Renal cortex interstitium (tissue), 11 donors: ENCODE measurements around the gene CAPSL. TPM values are rescaled to one million over a fixed set of nuclear protein-coding genes. Genes with fewer than 3 reads are reported as not detected.
"Not testable (repeated sequence)": the region's sequence is repeated elsewhere in the genome, so short reads cannot be mapped to it uniquely, and the experiment has no call there.

ENCODE experiments used
- DNase-seq, 11 donors: peaks; one replicate each; pipeline ENCODE4 v3.0.0-alpha.2; 2013; ENCODE audit warnings: low read depth in 9 of 11, low spot score in 4 of 11; ENCODE audit errors: extremely low read depth in 1 of 11
- polyA plus RNA-seq, 3 donors: library from polyadenylated mRNA; unstranded; fragments of 120-200 nt; gene quantifications; one replicate each; pipeline ENCODE4 v1.2.1, GENCODE V29; 2013; ENCODE audit not compliant: insufficient read length in 3 of 3

CAPSL gene
- polyA plus RNA-seq, 3 donors = 5.3 to 6.2 (median 6.2) TPM

GRCh38 chr5:35884191-35884769 is 54.1 kb downstream of the CAPSL start:
- no peak for DNase-seq

DNA sequence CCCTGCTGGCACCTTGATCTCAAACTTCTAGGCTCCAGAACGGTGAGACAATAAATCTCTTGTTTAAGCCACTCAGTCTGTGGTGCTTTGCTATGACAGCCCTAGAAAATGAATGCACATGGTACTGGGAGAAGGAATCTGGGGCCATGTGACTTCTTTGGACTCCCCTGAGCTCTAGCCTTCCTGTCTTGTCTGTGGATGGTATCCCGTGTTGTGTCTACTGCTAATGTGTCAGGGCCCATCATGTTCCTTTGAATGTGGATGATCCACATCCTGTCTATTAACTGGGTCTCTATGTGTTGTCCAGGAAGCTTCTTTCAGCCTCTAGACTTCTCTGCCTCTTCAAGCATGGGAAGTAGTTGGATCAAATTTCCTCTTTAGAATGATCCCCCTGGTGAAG is 56.7 kb downstream of the CAPSL start:
- no peak for DNase-seq

DNA sequence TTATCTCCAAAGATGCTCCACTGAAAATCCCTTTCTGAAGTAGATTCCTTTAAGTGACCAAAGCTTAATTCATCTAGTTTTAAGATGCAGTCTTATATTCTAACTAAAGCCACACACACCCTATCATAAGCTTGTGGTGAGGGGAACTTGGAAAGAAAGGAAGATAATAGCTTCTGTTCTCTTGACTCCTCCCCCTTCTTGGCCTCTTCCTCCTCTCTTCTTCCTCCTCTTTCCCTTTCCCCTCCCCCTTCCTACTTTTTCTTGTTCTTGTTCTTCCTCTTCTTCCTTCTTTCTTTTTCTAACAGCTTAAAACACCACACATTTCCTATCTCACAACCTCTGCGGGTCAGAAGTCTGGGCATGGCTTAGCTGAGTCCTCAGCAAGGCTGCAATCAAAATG is 58.3 kb downstream of the CAPSL start:
- no peak for DNase-seq

- no peak for DNase-seq
Observed at GRCh38 chr5:35879649-35880048, 58.8 kb downstream of the CAPSL start.

DNA sequence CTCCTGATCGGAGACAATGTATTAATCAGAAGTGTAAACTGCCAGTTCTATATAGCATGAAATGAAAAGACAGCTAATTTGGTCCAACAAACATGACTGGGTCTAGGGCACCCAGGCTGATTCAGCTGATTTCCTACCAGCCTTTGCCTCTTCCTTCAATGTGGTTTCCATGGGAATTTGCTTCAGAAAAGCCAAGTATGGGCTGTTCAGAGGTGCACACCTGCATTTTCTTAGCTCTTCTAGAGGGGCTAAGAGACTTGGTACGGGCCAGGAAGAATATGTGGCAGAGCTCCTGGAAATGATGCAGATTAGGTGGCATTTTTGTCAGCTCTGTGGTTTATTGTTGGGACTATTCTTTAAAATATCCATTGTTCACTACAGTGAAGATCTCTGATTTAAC is 59.3 kb downstream of the CAPSL start:
- no peak for DNase-seq

- DNase-seq = no peak
Observed at GRCh38 chr5:35878079-35878478, 60.3 kb downstream of the CAPSL start.

DNA sequence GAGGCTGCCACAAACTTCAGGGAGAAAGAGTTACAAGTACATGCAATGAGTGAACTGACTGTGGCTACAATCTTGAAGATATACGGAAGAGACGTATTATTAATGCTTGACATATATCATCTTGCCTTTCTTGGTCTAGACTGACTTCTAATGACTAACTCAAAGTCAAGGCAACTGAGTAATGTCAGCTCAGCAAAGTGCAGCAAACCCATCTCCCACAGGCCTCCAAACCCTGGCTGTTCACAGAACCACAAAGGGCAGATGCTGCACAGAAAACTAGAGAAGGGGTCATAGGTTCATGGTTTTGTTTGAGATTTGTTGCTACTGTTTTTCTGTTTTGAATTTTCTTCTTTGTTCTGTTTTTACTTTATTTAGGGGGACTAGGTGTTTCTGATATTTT is 60.8 kb downstream of the CAPSL start:
- DNase-seq = no peak

DNA sequence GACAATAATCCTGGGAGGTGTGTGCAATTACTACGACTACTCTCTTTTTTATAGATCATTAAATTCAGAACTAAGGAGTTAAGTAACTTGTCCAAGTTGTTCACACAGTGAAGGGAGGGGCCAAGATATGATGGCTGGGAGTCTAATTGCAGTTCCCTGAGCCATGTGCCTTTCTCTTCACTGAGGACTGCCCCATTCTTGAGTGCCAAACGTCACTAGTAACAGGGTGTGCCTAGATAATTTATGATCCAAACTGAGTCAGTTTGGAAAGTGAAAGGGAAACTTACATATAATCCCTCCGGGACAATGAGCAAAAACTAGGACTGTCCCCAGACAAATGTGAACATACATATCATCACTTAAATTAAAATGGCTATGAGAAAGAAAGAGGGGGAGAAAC is 61.5 kb downstream of the CAPSL start:
- DNase-seq = no peak

DNA sequence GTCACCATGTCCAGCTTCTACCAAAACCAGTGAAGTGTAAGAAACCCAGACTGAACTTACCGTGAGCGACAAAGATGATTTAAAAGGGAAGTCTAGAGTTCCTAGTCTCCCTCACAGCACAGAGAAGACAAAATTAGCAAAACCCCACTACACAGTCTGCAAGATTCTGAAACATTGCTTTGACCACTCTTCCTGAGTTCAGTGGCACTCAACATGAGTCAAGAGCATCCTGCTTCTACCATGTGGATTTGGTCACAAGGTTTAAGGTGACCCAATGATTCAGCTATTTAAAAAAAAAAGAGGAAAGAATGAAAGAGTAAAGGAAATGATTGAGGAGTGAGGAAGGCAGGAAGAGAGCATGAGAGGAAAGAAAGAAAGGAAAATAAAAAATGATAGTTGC is 62.0 kb downstream of the CAPSL start:
- no peak for DNase-seq

DNA sequence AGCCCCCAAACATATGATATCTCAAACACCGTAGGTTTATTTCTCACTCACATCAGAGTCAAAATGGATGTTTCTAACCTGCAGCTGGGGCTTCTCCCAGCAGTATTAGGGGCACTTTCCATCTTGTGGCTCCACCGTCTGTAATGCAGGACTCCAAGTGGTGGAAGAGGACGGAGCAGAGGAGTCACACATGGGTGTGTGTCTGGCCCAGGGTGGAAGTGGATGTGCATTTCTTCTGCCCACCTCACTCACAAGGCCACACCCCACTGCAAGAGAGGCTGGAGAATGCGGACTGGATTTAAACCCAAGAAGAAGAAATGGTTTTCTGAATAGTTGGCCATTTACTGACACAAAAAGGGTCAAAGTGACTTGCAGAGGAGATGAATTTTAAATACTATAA is 67.8 kb downstream of the CAPSL start:
- DNase-seq = no peak

DNA sequence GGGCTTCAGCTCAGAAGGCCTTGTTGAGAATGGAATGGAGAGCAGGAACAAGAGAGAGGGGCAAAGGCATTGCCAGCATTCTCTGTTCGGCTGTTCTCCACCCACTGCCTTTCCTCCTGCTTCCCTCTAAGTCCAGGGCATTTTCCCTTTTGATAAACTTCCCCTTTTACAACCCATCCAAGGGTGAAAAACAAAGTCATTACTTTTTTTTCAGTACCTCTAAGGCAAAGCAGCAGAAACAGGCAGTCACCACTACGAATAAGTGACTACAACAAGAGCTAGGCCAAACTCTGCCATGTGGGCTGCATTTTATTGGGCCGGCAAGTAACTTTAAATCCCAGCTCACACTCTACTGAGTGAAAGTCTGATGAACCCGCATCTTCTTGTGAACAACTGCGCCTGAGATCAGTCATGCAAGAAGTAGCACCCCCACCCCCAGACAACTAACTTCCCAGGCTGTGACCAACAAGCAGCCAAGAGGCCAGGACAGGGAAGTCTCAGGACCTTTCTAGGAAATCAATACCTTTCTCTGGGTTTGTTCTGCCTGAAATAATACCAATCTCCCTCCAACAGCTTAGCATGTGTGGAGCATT is 68.6 kb downstream of the CAPSL start:
- DNase-seq = no peak

- DNase-seq = no peak
Observed at GRCh38 chr5:35867998-35868397, 70.4 kb downstream of the CAPSL start.

DNA sequence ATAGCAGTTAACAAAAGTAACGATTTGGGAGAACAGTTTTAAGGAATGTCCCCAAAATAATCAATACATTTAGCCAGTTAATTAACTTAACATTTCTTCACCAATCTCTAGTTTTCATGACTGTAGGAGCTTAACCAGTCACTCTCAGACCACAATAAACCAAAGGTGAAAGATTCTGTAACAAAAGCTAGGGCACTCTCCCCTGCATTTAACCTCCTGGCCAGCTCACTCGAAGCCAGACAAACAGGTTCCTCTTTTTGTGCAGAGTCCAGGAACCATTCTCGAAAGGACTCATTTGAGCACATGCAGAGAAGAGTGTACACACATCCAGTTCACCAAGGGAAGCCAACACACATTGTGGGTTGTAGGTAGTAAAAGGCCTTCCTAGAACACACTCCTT is 75.3 kb downstream of the CAPSL start:
- no peak for DNase-seq

DNA sequence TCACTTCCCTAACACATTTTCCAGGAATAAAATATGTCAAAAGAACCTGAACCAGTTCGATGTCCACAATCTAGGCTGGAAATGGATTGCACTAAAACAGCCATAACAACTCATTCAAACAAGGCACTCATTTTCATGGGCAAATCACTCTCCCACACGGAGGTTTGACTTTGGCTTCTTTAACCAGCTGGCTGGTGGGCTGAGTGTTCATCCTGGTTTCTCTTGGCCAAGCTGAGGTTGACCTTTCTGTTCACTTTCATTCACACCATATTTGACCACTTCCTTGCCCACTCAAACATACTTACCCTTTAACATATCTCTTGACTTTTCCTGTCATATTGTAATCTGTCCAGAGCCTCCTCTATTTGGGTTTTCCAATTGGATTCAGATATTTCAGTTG is 76.3 kb downstream of the CAPSL start:
- no peak for DNase-seq

DNA sequence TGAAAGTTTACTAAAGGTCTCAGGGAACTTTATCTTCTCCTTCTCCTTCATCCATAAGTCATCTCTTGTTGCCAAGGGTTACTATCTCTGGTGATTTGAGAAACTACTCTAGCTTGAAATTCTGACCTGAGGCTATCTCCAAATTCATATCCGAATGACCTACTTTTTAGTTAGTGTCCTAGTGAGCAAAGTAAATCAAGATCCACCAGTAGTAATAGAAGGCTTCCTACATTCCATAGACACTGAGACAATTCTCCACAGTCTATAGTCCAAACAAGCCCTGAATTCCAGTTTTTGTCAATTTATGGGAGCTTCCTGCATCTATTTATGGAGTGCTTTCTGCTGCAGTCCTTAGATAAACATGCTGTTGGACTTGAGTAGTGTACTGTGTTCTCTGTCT is 76.7 kb downstream of the CAPSL start:
- no peak for DNase-seq

DNA sequence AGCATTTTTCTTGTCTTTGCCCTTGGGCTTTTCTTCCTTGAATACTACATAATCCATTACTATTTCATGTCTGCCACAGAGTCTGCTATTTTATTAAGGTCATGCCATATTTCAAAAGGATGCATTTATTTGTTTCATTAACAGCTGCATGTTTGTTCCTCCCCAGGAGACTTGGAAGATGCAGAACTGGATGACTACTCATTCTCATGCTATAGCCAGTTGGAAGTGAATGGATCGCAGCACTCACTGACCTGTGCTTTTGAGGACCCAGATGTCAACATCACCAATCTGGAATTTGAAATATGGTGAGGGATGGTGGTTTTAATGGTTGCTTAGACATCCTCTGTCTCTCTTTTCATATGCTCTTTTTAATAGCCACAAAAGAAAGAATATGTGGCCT is 77.7 kb downstream of the CAPSL start:
- DNase-seq = no peak

- DNase-seq = no peak
Observed at GRCh38 chr5:35859101-35859661, 79.2 kb downstream of the CAPSL start.

DNA sequence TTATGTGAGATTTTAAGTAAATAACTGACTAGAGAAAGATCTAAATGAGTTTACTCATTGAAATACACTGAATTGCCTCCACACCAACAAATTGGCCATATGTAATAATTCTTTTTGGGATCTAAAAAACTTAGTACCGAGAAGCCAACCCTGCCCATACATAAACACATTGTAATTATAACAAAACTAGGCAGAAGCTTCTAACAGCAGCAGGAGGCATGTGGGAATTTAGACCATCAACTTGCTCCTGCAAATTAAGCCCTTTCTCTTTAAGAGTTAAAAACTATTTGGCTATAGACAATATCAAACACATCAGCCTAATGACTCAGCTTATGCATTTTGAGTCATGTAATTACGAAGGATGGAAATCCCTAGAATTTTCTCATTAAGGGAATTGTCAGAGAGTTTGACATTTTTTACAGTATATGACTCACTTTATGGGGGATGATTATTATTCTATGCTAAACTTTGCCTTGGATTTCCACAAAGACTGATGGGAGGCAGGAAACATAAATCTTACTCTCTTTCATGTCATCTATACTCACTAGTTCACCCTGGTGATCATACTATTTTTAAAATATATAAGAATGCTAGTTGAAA is 80.7 kb downstream of the CAPSL start:
- no peak for DNase-seq

GRCh38 chr5:35856765-35857351 is 81.6 kb downstream of the CAPSL start, which contains the start of gene IL7R:
Gene IL7R, plus strand, starts transcription at chr5:35856891. Its CDS starts 87 bp downstream, at chr5:35856978.
- DNase-seq = no peak

- DNase-seq = not testable (repeated sequence)
Observed at GRCh38 chr5:35856186-35856764, 82.1 kb downstream of the CAPSL start.
